Ascending aorta (tissue), 2 donors: ENCODE data around the gene MIPOL1. TPM values are rescaled to one million over a fixed set of nuclear protein-coding genes. Genes with fewer than 3 reads are reported as not detected.

Source experiments
- DNase-seq, 2 donors: peaks; one replicate each; pipeline ENCODE4 v3.0.0-alpha.2; 2019; ENCODE audit warnings: low spot score in 2 of 2
- H3K27ac ChIP-seq, 2 donors: fragments of 200-600 bp; sonication (generic); one replicate each; pipeline ENCODE4 v1.5.1; 2016 to 2017; ENCODE audit warnings: mild to moderate bottlenecking in 1 of 2
- H3K27me3 ChIP-seq: fragments of 200-600 bp; sonication (generic); one replicate; pipeline ENCODE4 v1.5.1; 2017
- H3K36me3 ChIP-seq, 2 donors: fragments of 200-600 bp; sonication (generic); one replicate each; pipeline ENCODE4 v1.5.1; 2016
- H3K4me1 ChIP-seq, 2 donors: fragments of 200-600 bp; sonication (generic); one replicate each; pipeline ENCODE4 v1.5.1; 2016 to 2017; ENCODE audit warnings: mild to moderate bottlenecking in 1 of 2
- H3K4me3 ChIP-seq, 2 donors: fragments of 200-600 bp; sonication (generic); one replicate each; pipeline ENCODE4 v1.5.1; 2016 to 2017; ENCODE audit warnings: mild to moderate bottlenecking in 1 of 2
- H3K9me3 ChIP-seq, 2 donors: fragments of 200-600 bp; sonication (generic); one replicate each; pipeline ENCODE4 v1.5.1; 2016
- CTCF ChIP-seq, 3 experiments: fragments of 200-600 bp in 2 of 3; fragments of 450-650 bp in 1 of 3; sonication (generic) in 2 of 3; IDR thresholded peaks; one replicate each; pipeline ENCODE4 v1.5.1; 2016 to 2019; ENCODE audit warnings: antibody characterized with exemption in 3 of 3, mild to moderate bottlenecking in 1 of 3, moderate library complexity in 1 of 3
- intact Hi-C: fragments of 100-400 bp; cut with DNase I; formaldehyde crosslinking; loops from one replicate; pipeline ENCODE4 v1.15.1; 2023
- total RNA-seq: library from RNA; depleted of rRNA; stranded (reverse); fragments of >200 nt; gene quantifications from one replicate; pipeline ENCODE4 v1.1.0, GENCODE V29; 2016

Gene MIPOL1
- total RNA-seq, 1 donor from 2014 or later, result 8.6 TPM

- Histone ChIP-seq H3K4me1 (no peaks in the 10 kb centered on the region), H3K27me3 (no peaks in the 10 kb centered on the region), H3K27ac (no peak overlapping the region), H3K4me3 (no peak overlapping the region), H3K9me3 (no peaks in the 10 kb centered on the region), H3K36me3 (no peaks in the 10 kb centered on the region)
- intact Hi-C loops, result no loop called here
- TF ChIP-seq CTCF (IDR thresholded peaks at IDR 0.05), result no peak
- DNase-seq, result no peak
Measured at GRCh38 chr14:37253905-37254304, 56.2 kb downstream of the MIPOL1 start.

- no peaks in the 10 kb centered on the region for H3K36me3 ChIP-seq
- no peaks in the 10 kb centered on the region for H3K27me3 ChIP-seq
- no peaks in the 10 kb centered on the region for H3K4me1 ChIP-seq
- no peak for DNase-seq
- H3K9me3 ChIP-seq, result no peaks in the 10 kb centered on the region
- H3K4me3 ChIP-seq, result no peak overlapping the region
- H3K27ac ChIP-seq, result no peak overlapping the region
- TF ChIP-seq CTCF (IDR thresholded peaks at IDR 0.05), result no peak
- intact Hi-C loops, result no loop called here
Measured at GRCh38 chr14:37254411-37254947, 56.7 kb downstream of the MIPOL1 start.

GRCh38 chr14:37257501-37258070 lies 59.8 kb downstream of the MIPOL1 start:
- intact Hi-C loops, result no loop called here
- H3K9me3 ChIP-seq, result no peaks in the 10 kb centered on the region
- no peak for TF ChIP-seq CTCF (IDR thresholded peaks at IDR 0.05)
- no peak overlapping the region for H3K27ac ChIP-seq
- H3K4me3 ChIP-seq, result no peak overlapping the region
- no peaks in the 10 kb centered on the region for H3K36me3 ChIP-seq
- no peak for DNase-seq
- no peaks in the 10 kb centered on the region for H3K27me3 ChIP-seq
- H3K4me1 ChIP-seq, result no peaks in the 10 kb centered on the region

GRCh38 chr14:37262649-37263048 lies 64.9 kb downstream of the MIPOL1 start:
- no peaks in the 10 kb centered on the region for H3K27me3 ChIP-seq
- DNase-seq, result no peak
- no peak for TF ChIP-seq CTCF (IDR thresholded peaks at IDR 0.05)
- no peak overlapping the region for H3K27ac ChIP-seq
- no peak overlapping the region for H3K4me3 ChIP-seq
- intact Hi-C loops, result no loop called here
- H3K9me3 ChIP-seq, result no peaks in the 10 kb centered on the region
- peaks cover 0 to 5% of the 10 kb centered on the region in 2 donors for H3K36me3 ChIP-seq
- H3K4me1 ChIP-seq, result no peaks in the 10 kb centered on the region

- no peaks in the 10 kb centered on the region for H3K4me1 ChIP-seq
- no peak for DNase-seq
- no peaks in the 10 kb centered on the region for H3K9me3 ChIP-seq
- H3K36me3 ChIP-seq, result peaks cover 0 to 5% of the 10 kb centered on the region in 2 donors
- TF ChIP-seq CTCF (IDR thresholded peaks at IDR 0.05), result no peak
- intact Hi-C loops, result no loop called here
- no peak overlapping the region for H3K4me3 ChIP-seq
- no peak overlapping the region for H3K27ac ChIP-seq
- no peaks in the 10 kb centered on the region for H3K27me3 ChIP-seq
Measured at GRCh38 chr14:37263656-37264236, 66.0 kb downstream of the MIPOL1 start.
